ENCODE results near the gene EN1. TPM values are rescaled to one million over a fixed set of nuclear protein-coding genes. Genes with fewer than 3 reads are reported as not detected.
A peak's percentile ranks its signal among the peaks of the same experiment; 100 is the strongest.

EN1 gene
- total RNA-seq, 1 experiment from 2014 or later = not detected

DNA sequence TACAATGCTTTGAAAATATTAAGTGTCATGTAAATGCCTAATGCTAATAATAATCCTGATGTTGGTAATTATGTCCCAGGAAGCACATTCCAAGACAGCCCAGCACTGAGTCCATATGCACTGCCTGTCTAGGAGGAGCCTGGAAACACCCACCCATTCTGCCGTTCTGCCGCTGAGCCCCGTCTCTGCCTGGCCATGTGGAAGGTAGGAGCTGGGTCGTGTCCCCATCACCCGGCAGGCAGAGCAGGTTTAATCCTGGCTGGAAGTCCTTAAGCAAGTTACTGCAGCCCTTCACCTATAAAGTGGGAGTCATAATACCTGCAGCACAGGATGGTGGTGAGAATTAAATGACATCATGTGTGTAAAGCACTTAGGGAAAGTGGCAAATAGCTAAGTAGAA lies 13.1 kb upstream of the EN1 start:
- DNase-seq = no peak
- no peaks in the 10 kb centered on the region for H3K4me1 ChIP-seq
- no peaks in the 10 kb centered on the region for H3K36me3 ChIP-seq
- H3K4me3 ChIP-seq = no peak overlapping the region
- H3K9me3 ChIP-seq (replicated peaks) = no peaks in the 10 kb centered on the region
- H3K27me3 ChIP-seq = peaks cover 9% of the 10 kb centered on the region; the same call in 1 of the 2 replicates
- H3K27ac ChIP-seq = no peak overlapping the region

DNA sequence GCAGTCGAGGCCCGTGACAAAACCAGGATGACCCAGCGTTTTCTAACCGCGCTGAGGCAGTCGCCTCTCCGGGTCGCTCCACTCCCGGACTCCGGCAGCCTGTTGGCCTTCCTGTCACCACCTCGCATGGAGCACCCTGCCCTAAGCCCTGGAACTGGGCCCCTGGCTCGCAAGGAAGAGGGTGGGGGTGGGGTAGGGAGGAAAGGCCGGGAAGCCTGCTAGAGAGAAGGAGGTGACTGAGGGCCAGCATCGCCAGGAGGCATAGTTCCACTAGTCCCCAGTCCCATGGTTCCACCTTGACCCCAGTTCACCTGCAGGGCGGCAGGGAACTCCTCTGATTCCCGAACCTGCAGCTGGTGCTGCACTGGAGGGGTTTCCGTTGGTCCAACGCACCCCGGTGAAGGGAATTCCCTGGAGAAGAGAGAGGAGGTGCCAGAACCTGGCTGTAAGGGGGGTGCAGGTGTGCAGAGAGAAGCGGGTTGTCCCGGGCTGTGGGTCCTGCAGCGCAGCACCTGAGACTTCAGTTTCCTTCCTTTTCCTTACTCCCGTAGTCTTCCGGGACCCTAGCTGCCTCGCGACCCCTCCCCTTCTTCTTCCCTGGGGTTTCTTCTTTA lies 11.8 kb upstream of the EN1 start:
- Histone ChIP-seq H3K9me3 (replicated peaks) (no peaks in the 10 kb centered on the region), H3K4me1 (no peaks in the 10 kb centered on the region), H3K27ac (no peak overlapping the region), H3K27me3 (peaks cover 4% of the 10 kb centered on the region; the same call in 1 of the 2 replicates), H3K4me3 (no peak overlapping the region), H3K36me3 (no peaks in the 10 kb centered on the region)
- no peak for DNase-seq

DNA sequence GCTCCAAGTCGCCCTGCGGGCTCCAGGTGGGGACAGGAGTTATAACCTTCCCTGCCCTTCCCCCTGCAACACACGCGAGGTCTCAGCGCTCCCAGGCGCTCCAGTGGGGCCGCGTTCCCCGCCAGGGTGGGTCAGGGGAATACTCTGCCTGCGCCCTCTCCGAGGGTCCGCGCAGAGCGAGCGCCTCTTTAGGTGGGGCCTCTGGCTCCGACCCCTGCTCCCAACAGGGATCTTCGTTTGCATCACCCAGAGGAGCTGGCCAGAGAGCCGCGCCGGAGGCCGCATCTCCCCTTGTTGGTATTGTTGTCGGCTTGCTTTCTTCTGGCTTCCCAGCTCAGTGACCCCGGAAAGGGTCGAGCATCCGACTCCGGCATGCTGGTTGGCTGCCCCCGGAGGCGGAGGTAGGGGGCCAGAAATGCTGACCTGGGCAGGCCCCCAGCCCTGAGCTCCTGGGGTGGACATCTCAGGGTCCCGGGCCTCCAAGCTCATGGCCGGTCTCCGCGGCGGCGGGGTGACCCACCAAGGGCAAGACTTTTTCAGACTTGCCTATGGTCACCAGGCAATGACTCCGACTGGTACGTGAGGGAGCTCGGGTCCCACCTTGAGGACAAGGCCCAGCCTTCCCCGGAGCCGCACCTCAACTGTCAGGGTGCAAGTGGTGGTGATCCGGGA lies 11.2 kb upstream of the EN1 start:
- H3K9me3 ChIP-seq (replicated peaks) = no peaks in the 10 kb centered on the region
- no peaks in the 10 kb centered on the region for H3K4me1 ChIP-seq
- H3K4me3 ChIP-seq = no peak overlapping the region
- peaks cover 4% of the 10 kb centered on the region; the same call in 1 of the 2 replicates for H3K27me3 ChIP-seq
- no peaks in the 10 kb centered on the region for H3K36me3 ChIP-seq
- no peak overlapping the region for H3K27ac ChIP-seq
- DNase-seq = no peak

DNA sequence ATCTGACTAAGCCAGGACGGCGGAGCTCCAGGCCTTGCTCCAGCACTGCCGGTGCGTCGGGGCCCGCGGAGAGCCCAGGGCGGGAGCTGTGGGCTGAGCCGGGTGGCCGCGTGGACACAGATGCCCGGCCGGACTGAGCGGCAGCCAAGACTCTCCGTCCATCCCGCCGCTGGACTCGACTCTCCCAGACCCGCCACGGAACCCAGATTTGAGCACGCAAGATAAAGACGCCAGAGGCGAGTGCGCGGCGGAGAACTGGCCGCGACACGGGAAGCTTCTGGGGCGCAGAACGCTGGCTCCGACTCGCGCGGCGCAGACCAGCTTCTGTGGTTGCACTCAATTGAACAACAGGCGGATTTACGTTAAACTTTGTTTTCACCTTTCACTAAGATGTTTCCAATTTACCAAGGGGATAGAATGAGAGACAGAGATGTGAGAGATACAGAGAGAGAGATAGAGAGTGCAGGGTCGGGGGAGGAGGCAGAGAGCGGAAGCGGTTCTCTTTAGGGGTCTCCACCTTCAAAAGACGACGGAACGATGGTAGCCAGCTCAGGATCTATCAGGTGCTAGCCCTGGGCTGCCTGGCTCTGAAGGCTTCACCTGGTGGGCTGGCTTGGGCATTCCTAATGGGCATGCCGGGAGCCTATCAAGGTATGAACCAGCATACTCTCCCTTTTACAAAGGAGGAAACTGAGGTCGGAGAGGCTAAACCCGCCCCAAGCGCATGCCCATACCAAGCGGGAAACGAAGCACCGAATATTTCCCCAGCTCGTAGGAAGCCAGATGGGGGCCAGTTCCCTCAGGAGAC lies 10.4 kb upstream of the EN1 start:
- Histone ChIP-seq H3K27me3 (peaks cover 4% of the 10 kb centered on the region; the same call in 1 of the 2 replicates), H3K4me3 (no peak overlapping the region), H3K27ac (no peak overlapping the region), H3K4me1 (no peaks in the 10 kb centered on the region), H3K36me3 (no peaks in the 10 kb centered on the region), H3K9me3 (replicated peaks) (no peaks in the 10 kb centered on the region)
- no peak for DNase-seq

DNA sequence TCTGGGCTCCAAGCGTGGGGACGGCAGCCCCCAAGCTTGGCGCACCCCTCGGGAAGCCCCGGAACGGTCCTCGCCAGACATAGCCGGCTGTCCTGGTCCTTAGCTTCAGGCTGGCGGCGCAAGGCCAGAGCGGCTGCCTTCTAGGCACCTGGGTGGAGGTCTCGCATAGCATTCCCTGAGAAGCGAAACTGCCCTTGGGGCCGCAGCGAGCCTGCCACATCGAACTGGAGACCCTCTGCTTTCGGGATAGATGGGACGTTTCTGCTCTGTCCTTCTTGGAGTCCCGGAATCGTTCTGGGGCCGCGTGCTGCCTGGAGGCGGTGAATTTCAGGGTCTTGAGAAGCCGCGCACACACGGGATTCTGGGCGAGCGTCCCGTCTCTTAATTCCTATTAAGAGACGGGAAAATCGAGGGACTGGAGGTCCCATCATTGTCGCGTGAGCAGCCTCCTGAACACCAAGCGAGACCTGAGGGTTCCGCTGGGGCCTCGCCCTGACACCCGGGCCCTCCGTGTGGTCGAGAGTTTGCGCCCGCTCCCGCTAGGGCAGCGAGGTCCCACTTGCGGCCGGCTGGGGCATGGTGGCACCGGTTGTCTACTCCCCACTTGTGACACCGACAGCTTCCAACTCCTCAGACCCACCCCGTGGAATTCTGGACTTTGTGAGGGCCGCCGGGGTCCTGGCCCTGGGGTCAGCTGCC lies 9.7 kb upstream of the EN1 start:
- Histone ChIP-seq H3K4me3 (no peak overlapping the region), H3K27me3 (peaks cover 4% of the 10 kb centered on the region; the same call in 1 of the 2 replicates), H3K9me3 (replicated peaks) (no peaks in the 10 kb centered on the region), H3K27ac (no peak overlapping the region), H3K36me3 (no peaks in the 10 kb centered on the region), H3K4me1 (no peaks in the 10 kb centered on the region)
- DNase-seq = no peak

DNA sequence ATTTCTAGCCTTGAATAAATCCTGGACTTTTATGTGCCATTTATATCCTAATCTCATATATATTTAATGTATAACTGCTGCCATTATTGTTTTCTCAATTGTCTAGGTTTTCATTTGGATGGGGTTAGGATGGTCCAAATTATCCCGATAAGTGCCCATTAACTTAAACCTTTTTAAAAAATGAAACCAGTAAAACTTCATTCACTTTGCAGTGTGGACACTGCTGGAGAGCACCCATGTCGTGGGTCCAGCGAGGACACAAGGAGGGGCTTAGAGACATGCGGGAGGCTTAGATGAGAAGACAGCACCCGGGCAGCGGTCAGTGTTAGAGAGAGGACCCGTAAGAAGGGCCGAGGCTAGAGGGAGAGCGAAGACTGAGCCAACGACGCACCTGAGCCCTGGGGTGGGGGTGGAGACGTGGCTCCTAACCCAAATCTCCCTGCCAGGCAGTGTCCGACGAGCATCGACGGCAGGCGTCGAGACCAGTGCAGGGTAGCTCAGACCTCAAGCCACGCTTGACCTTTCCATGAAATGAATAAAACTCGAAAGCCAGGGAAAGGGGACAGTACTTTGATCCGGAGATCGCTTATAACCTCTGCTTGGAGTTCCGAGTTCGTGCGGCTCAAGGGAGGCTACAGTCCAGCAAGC lies 9.0 kb upstream of the EN1 start:
- H3K4me3 ChIP-seq = no peak overlapping the region
- DNase-seq = no peak
- H3K27ac ChIP-seq = no peak overlapping the region

DNA sequence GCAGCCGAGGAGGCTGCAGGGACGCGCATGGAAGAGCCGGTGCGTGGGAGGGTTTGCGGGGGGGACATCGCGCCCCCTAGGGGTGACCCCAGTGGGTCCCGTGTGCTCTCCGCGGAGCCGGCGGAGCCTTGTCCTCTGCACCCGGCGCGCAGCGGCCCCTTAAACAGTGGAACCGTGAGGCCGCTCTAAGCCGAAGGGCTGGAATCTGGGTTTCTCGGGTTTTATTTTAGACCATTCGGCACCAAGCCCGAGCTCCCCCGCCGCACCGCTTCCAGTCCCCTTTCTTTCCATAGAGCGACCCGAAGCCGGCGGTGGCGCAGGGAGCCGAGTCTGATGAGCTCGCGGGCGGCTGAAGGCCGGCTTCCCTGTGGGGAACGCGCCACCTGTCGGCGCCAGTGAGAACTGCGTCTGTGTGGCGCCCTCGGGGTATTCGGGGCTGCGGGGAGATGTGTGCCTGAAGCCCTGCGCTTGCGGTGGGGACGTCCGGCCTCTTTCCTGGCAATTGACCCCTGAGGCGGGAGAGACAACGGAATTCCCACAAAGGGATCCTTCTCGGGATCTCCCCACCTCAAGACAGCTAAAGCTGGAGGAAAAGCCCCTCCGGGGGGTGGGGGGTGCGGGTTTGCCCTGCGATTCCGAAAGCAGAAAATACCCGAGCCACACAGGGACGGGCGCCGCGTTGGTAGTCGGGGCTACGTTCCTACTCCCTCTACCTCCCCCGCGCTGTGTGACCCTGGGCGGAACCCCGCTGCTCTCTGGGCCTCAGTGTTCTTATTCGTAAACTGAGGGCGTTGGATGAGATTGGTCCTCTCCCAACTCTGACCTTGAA lies 8.2 kb upstream of the EN1 start:
- Histone ChIP-seq H3K27ac (no peak overlapping the region), H3K36me3 (no peaks in the 10 kb centered on the region), H3K4me3 (no peak overlapping the region), H3K9me3 (replicated peaks) (no peaks in the 10 kb centered on the region), H3K27me3 (peaks cover 2% of the 10 kb centered on the region; the same call in 1 of the 2 replicates), H3K4me1 (no peaks in the 10 kb centered on the region)
- DNase-seq = peak; percentile 18 to 36

More for the DNA sequence above, 9.0 kb upstream of the EN1 start:
- Histone ChIP-seq H3K9me3 (replicated peaks) (no peaks in the 10 kb centered on the region), H3K27me3 (peaks cover 4% of the 10 kb centered on the region; the same call in 1 of the 2 replicates), H3K36me3 (no peaks in the 10 kb centered on the region), H3K4me1 (no peaks in the 10 kb centered on the region)

DNA sequence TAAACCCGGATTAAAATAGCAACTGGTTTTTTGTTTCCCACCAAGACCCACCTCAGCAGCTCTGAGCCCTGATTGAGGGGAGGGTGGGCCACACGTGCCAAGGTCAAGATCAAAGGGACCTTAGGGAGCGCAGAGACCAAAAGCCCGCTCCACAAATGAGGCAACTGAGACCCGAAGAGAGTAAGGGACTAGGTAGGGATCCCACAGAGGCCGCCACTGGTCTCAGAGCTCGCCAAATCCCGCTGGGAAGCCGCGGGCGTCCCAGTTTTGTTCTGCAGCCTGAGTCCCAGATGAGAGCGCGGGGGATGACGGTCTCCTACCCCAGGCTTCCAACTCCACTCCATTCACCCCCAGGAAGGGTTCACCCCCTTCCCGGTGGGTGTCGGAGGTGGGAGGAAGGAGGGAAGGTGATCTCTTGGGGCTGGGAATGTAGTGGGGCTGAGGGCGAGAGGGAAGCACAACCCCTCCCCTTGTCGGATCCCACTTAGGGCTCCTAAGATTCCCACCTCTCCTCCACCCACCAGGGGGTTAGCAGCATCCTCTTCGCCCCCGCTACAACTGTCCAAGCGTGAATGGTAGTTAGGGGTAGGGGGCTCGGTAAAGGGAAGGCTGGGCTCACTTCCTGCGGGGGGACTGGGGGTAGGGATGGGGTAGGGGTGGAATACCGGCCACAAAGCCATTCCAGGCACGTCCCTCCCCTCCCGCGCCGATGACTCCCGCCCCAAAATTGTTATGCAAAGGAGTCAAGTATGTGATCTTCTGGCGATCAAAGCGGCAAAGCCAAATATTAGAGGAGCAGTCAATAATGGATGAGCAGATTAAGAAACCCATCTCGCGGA lies 7.3 kb upstream of the EN1 start:
- Histone ChIP-seq H3K36me3 (no peaks in the 10 kb centered on the region), H3K4me1 (no peaks in the 10 kb centered on the region), H3K9me3 (replicated peaks) (no peaks in the 10 kb centered on the region), H3K27me3 (no peaks in the 10 kb centered on the region; the same call in 1 of the 2 replicates), H3K27ac (no peak overlapping the region), H3K4me3 (no peak overlapping the region)
- DNase-seq = no peak

DNA sequence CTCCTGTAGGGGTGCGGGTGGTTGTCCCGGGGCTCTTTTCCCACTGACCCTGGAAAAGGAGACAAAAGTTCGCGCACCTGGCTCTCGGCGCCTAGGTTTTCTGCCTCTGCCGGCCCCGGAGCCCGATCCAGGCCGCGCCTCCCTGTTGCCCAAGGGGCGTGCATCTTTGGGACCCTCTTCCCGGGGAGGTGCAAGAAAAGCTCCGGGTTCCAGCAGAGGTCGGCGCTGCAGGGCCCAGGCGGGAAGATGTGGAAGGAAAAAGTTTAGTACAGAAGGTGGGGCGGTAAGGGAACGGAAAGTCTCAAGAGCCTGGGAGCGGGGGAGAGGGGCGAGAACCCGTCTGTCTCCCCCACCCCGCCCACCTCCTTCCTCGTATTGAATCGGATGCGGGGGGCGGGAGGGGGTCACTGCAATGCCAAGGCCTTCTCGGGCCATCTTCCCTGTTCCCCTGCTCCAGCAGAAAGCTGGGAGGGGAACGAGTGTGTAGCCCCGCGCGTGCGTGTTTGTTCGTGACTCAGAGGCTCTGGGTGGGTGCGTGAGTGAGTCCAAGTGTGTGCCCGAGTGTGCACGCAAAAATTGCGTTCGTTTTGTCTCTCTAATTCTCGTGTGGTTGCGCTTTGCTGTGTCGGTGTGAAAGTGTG lies 6.3 kb upstream of the EN1 start:
- Histone ChIP-seq H3K4me1 (no peaks in the 10 kb centered on the region), H3K4me3 (no peak overlapping the region), H3K9me3 (replicated peaks) (no peaks in the 10 kb centered on the region), H3K27me3 (no peaks in the 10 kb centered on the region; the same call in 1 of the 2 replicates), H3K27ac (no peak overlapping the region), H3K36me3 (no peaks in the 10 kb centered on the region)
- no peak for DNase-seq

DNA sequence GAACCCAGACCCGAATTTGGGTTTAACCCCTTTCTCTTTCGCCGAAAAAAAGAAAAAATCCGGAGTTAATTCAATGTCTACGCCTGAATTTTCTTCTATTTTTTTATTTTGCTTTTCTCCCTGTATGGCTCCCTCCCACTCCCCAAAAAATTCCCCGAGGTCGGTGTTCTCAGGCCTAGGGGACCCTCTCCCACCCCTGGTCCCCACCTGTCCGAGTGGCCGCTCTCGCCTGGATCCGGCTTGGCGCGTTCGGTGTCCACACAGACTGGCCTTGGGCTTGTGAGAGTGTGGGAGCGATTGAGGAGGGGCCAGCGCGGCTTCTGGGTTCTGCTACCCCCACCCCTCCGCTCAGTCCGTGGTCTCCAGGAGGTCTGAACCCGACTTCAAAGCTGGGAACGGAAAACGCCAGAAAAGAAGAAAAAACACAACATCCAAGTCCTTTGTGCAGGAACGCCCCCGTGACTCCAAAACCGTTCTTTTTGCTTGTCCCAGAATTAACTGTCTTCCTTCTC lies 5.7 kb upstream of the EN1 start:
- no peak for DNase-seq
- no peaks in the 10 kb centered on the region for H3K4me1 ChIP-seq
- H3K4me3 ChIP-seq = no peak overlapping the region
- no peaks in the 10 kb centered on the region for H3K9me3 ChIP-seq (replicated peaks)
- no peaks in the 10 kb centered on the region; the same call in 1 of the 2 replicates for H3K27me3 ChIP-seq
- no peaks in the 10 kb centered on the region for H3K36me3 ChIP-seq
- H3K27ac ChIP-seq = no peak overlapping the region

DNA sequence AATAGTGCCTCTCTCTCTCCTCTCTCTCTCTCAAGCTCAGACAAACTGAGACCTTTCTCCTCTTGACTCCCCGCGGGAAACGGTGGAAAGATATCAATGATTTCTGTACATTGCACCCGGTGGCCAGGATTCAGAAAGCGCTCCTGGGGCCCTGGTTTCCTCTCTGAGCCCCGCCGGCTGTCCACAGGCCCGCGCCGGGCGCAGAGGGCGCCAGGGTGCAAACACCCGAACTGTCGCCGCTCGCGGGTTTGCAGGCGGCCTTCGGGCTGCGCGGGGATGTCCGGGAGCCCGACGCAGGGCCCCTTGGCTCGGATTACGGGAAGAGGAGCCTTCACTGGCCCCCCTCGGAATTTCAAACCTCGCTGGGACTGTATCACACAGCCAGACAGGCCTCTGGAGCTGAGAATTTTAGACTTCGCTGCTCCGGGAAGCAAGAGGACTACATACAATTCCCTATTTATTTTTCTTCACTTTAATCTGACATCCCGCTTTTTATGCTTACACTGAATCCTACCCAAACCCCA lies 5.2 kb upstream of the EN1 start:
- Histone ChIP-seq H3K4me3 (no peak overlapping the region), H3K4me1 (no peaks in the 10 kb centered on the region), H3K36me3 (no peaks in the 10 kb centered on the region), H3K9me3 (replicated peaks) (no peaks in the 10 kb centered on the region), H3K27ac (no peak overlapping the region), H3K27me3 (no peaks in the 10 kb centered on the region; the same call in 1 of the 2 replicates)
- DNase-seq = no peak

DNA sequence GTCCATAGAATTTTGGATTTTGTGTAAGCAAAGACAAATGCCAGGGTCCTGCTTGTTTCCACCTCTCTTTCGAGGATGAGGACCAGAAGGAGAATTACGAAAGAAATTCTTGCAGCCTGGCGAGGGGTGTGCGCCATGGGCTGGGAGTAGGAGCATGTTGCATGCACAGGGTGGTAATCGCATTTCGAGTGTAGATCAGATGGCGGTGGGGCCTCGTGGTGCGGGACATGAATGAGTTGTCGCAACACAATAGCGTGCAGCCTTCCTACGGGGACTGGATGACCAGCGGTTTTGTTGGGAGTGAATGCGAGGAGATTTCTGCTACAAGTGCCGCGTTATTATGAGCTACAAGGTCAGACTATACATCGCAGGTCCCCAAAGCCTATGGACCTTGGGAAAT lies 4.2 kb upstream of the EN1 start:
- DNase-seq = no peak
- Histone ChIP-seq H3K36me3 (no peaks in the 10 kb centered on the region), H3K27ac (no peak overlapping the region), H3K27me3 (no peaks in the 10 kb centered on the region; the same call in 1 of the 2 replicates), H3K4me3 (no peak overlapping the region), H3K9me3 (replicated peaks) (no peaks in the 10 kb centered on the region), H3K4me1 (no peaks in the 10 kb centered on the region)
